ENCODE measurements around the gene NPRL2. TPM values are rescaled to one million over a fixed set of nuclear protein-coding genes. Genes with fewer than 3 reads are reported as not detected.

The NPRL2 gene
- 16.7 TPM for total RNA-seq
- long read RNA-seq, transcript NPRL2-201 (11 exons, 1,700 nt): major isoform, 10 of 17 reads
- long read RNA-seq, partial matches to known transcripts: 0 of 17 reads
- long read RNA-seq, other reads (novel, unspliced or antisense): 7 of 17 reads

GRCh38 chr3:50350527-50351322, at the start of gene NPRL2, which contains the start of gene CYB561D2:
NPRL2 (minus strand) TSS chr3:50350775; CDS start chr3:50350652, 123 bp downstream.
CYB561D2 (plus strand) TSS chr3:50350862; CDS start chr3:50351434, 572 bp downstream.
- intact Hi-C loops (cut with DNase I): loop anchor here (1.0 kb wide), 1 partner anchor 192 kb away; no protein-coding TSS in a partner anchor
- ATAC-seq (peak; percentile 95), DNase-seq (ENCODE audit: missing footprints) (peak; percentile 99)

- ATAC-seq: no peak
- intact Hi-C loops (cut with DNase I): no loop called here
Observed at GRCh38 chr3:50396502-50396901, 45.9 kb upstream of the NPRL2 start.

GRCh38 chr3:50395070-50395860, 44.7 kb upstream of the NPRL2 start:
- intact Hi-C loops (cut with DNase I): no loop called here
- ATAC-seq: no peak
- DNase-seq (ENCODE audit: missing footprints): no peak

More at GRCh38 chr3:50396502-50396901, 45.9 kb upstream of the NPRL2 start:
- DNase-seq (ENCODE audit: missing footprints): no peak

- DNase-seq (ENCODE audit: missing footprints): no peak
- intact Hi-C loops (cut with DNase I): no loop called here
- ATAC-seq: no peak
Observed at GRCh38 chr3:50393061-50393460, 42.5 kb upstream of the NPRL2 start.

GRCh38 chr3:50392101-50392715, 41.6 kb upstream of the NPRL2 start:
- intact Hi-C loops (cut with DNase I): no loop called here
- no peak for DNase-seq (ENCODE audit: missing footprints)
- peak; percentile 79 for ATAC-seq

- peak; percentile 68 for ATAC-seq
- peak; percentile 87 for DNase-seq (ENCODE audit: missing footprints)
- intact Hi-C loops (cut with DNase I): no loop called here
Observed at GRCh38 chr3:50390508-50391224, 40.1 kb upstream of the NPRL2 start.

GRCh38 chr3:50389414-50389767, 38.8 kb upstream of the NPRL2 start:
- no peak for ATAC-seq
- no peak for DNase-seq (ENCODE audit: missing footprints)
- intact Hi-C loops (cut with DNase I): no loop called here

- DNase-seq (ENCODE audit: missing footprints): no peak
- no peak for ATAC-seq
- intact Hi-C loops (cut with DNase I): no loop called here
Observed at GRCh38 chr3:50388720-50389413, 38.3 kb upstream of the NPRL2 start.

- ATAC-seq (no peak), DNase-seq (ENCODE audit: missing footprints) (no peak)
- intact Hi-C loops (cut with DNase I): no loop called here
Observed at GRCh38 chr3:50388016-50388719, 37.6 kb upstream of the NPRL2 start.

- intact Hi-C loops (cut with DNase I): no loop called here
- ATAC-seq: no peak
- no peak for DNase-seq (ENCODE audit: missing footprints)
Observed at GRCh38 chr3:50385754-50386153, 35.2 kb upstream of the NPRL2 start.

- DNase-seq (ENCODE audit: missing footprints): no peak
- ATAC-seq: no peak
- intact Hi-C loops (cut with DNase I): no loop called here
Observed at GRCh38 chr3:50383750-50384149, 33.2 kb upstream of the NPRL2 start.

GRCh38 chr3:50382722-50383121, 32.1 kb upstream of the NPRL2 start:
- ATAC-seq: no peak
- no peak for DNase-seq (ENCODE audit: missing footprints)
- intact Hi-C loops (cut with DNase I): no loop called here

GRCh38 chr3:50381383-50381782, 30.8 kb upstream of the NPRL2 start:
- no peak for ATAC-seq
- intact Hi-C loops (cut with DNase I): no loop called here
- DNase-seq (ENCODE audit: missing footprints): no peak

GRCh38 chr3:50380405-50381085, 30.0 kb upstream of the NPRL2 start:
- ATAC-seq (no peak), DNase-seq (ENCODE audit: missing footprints) (no peak)
- intact Hi-C loops (cut with DNase I): no loop called here

- ATAC-seq (no peak), DNase-seq (ENCODE audit: missing footprints) (no peak)
- intact Hi-C loops (cut with DNase I): no loop called here
Observed at GRCh38 chr3:50378757-50379156, 28.2 kb upstream of the NPRL2 start.

GRCh38 chr3:50378024-50378423, 27.4 kb upstream of the NPRL2 start:
- DNase-seq (ENCODE audit: missing footprints) (no peak), ATAC-seq (no peak)
- intact Hi-C loops (cut with DNase I): no loop called here
